ENCODE measurements around the gene FLT3LG.
A peak's percentile ranks its signal among the peaks of the same experiment; 100 is the strongest.
"Not testable (repeated sequence)": the region's sequence is repeated elsewhere in the genome, so short reads cannot be mapped to it uniquely, and the experiment has no call there.

FLT3LG gene

GRCh38 chr19:49458567-49458903 is 15.5 kb upstream of the FLT3LG start:
- TF ChIP-seq, protein P1, sequence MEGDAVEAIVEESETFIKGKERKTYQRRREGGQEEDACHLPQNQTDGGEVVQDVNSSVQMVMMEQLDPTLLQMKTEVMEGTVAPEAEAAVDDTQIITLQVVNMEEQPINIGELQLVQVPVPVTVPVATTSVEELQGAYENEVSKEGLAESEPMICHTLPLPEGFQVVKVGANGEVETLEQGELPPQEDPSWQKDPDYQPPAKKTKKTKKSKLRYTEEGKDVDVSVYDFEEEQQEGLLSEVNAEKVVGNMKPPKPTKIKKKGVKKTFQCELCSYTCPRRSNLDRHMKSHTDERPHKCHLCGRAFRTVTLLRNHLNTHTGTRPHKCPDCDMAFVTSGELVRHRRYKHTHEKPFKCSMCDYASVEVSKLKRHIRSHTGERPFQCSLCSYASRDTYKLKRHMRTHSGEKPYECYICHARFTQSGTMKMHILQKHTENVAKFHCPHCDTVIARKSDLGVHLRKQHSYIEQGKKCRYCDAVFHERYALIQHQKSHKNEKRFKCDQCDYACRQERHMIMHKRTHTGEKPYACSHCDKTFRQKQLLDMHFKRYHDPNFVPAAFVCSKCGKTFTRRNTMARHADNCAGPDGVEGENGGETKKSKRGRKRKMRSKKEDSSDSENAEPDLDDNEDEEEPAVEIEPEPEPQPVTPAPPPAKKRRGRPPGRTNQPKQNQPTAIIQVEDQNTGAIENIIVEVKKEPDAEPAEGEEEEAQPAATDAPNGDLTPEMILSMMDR (IDR thresholded peaks at IDR 0.05) = no peak
- TF ChIP-seq ZFX (IDR thresholded peaks at IDR 0.05; ENCODE audit: borderline replicate concordance) = no peak
- no peak overlapping the region for H3K27ac ChIP-seq

- no peak overlapping the region for H3K27ac ChIP-seq
These were observed 14.6 kb upstream of the FLT3LG start for GRCh38 chr19:49459388-49459787.

DNA sequence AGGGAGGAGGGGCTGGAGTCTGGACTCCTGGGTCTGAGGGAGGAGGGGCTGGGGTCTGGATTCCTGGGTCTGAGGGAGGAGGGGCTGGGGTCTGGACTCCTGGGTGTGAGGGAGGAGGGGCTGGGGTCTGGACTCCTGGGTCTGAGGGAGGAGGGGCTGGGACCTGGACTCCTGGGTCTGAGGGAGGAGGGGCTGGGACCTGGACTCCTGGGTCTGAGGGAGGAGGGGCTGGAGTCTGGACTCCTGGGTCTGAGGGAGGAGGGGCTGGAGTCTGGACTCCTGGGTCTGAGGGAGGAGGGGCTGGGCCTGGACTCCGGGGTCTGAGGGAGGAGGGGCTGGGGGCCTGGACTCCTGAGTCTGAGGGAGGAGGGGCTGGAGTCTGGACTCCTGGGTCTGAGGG is 12.9 kb upstream of the FLT3LG start:
- H3K27ac ChIP-seq = not testable (repeated sequence)

More at GRCh38 chr19:49459388-49459787, 14.6 kb upstream of the FLT3LG start:
- TF ChIP-seq ZFX (IDR thresholded peaks at IDR 0.05; ENCODE audit: borderline replicate concordance) = no peak
- TF ChIP-seq, protein P1 (IDR thresholded peaks at IDR 0.05) = no peak

GRCh38 chr19:49461656-49462055 is 12.4 kb upstream of the FLT3LG start:
- no peak for TF ChIP-seq ZFX (IDR thresholded peaks at IDR 0.05; ENCODE audit: borderline replicate concordance)
- TF ChIP-seq, protein P1 (IDR thresholded peaks at IDR 0.05) = no peak
- no peak overlapping the region for H3K27ac ChIP-seq

GRCh38 chr19:49462492-49462891 is 11.5 kb upstream of the FLT3LG start:
- no peak overlapping the region for H3K27ac ChIP-seq
- TF ChIP-seq ZFX (IDR thresholded peaks at IDR 0.05; ENCODE audit: borderline replicate concordance) = no peak
- TF ChIP-seq, protein P1 (IDR thresholded peaks at IDR 0.05) = no peak

GRCh38 chr19:49463960-49464740 is 9.9 kb upstream of the FLT3LG start:
- H3K27ac ChIP-seq = no peak overlapping the region
- TF ChIP-seq, protein P1 (IDR thresholded peaks at IDR 0.05) = no peak
- no peak for TF ChIP-seq ZFX (IDR thresholded peaks at IDR 0.05; ENCODE audit: borderline replicate concordance)

GRCh38 chr19:49465371-49465770 is 8.6 kb upstream of the FLT3LG start:
- H3K27ac ChIP-seq = no peak overlapping the region
- TF ChIP-seq ZFX (IDR thresholded peaks at IDR 0.05; ENCODE audit: borderline replicate concordance) = no peak
- TF ChIP-seq, protein P1 (IDR thresholded peaks at IDR 0.05) = no peak

- TF ChIP-seq, protein P1 (IDR thresholded peaks at IDR 0.05) = no peak
- TF ChIP-seq ZFX (IDR thresholded peaks at IDR 0.05; ENCODE audit: borderline replicate concordance) = no peak
- peak overlapping the region; percentile 67 for H3K27ac ChIP-seq
These were observed 5.8 kb upstream of the FLT3LG start for GRCh38 chr19:49468199-49468598.
